ENCODE measurements around the gene YARS2.

Gene YARS2

DNA sequence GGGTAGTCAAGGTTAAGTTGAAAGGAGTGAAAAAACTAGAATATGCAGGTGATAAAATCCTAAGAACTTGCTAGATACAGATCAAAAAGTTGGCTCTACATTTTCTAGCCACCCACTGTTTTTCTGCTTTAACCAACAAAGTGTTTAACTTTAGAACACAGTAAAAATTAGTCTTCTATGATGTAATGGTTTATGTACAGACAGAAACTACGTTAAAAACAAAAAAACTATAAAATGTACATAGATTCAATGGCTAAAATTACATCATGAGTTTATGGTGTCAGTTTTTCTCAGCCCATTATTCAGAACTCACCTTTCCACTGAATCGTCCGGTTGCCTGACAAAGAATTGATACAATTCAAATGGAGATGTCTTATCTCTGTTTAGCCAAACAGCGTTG, 2.1 kb downstream of the YARS2 start:
- no peaks in the 10 kb centered on the region for H3K27me3 Mint-ChIP-seq (ENCODE audit: low read depth, poor library complexity)
- H3K9me3 Mint-ChIP-seq = no peaks in the 10 kb centered on the region
- peaks cover 44% of the 10 kb centered on the region for H3K36me3 Mint-ChIP-seq (ENCODE audit: low read depth)

GRCh38 chr12:32743264-32743663, 12.4 kb downstream of the YARS2 start:
- Mint-ChIP-seq H3K36me3 (ENCODE audit: low read depth) (peaks cover 80% of the 10 kb centered on the region), H3K27ac (no peak overlapping the region), H3K27me3 (ENCODE audit: low read depth, poor library complexity) (no peaks in the 10 kb centered on the region), H3K9me3 (no peaks in the 10 kb centered on the region), H3K4me1 (no peaks in the 10 kb centered on the region), H3K4me3 (no peak overlapping the region)
- no peak for TF ChIP-seq CTCF (IDR thresholded peaks at IDR 0.05)
- no peak for DNase-seq

More for the DNA sequence above, 2.1 kb downstream of the YARS2 start:
- Mint-ChIP-seq H3K4me3 (peak overlapping the region; percentile 93), H3K4me1 (peaks cover 36% of the 10 kb centered on the region), H3K27ac (peak overlapping the region; percentile 83)
- DNase-seq = no peak
- TF ChIP-seq CTCF (IDR thresholded peaks at IDR 0.05) = no peak

GRCh38 chr12:32742133-32742532, 13.6 kb downstream of the YARS2 start:
- H3K27me3 Mint-ChIP-seq (ENCODE audit: low read depth, poor library complexity) = no peaks in the 10 kb centered on the region
- H3K9me3 Mint-ChIP-seq = no peaks in the 10 kb centered on the region
- peaks cover 79% of the 10 kb centered on the region for H3K36me3 Mint-ChIP-seq (ENCODE audit: low read depth)
- H3K27ac Mint-ChIP-seq = no peak overlapping the region
- H3K4me1 Mint-ChIP-seq = no peaks in the 10 kb centered on the region
- DNase-seq = no peak
- no peak for TF ChIP-seq CTCF (IDR thresholded peaks at IDR 0.05)
- no peak overlapping the region for H3K4me3 Mint-ChIP-seq

GRCh38 chr12:32739279-32739678, 16.4 kb downstream of the YARS2 start:
- Mint-ChIP-seq H3K9me3 (no peaks in the 10 kb centered on the region), H3K4me3 (no peak overlapping the region), H3K4me1 (no peaks in the 10 kb centered on the region), H3K27me3 (ENCODE audit: low read depth, poor library complexity) (no peaks in the 10 kb centered on the region), H3K27ac (no peak overlapping the region), H3K36me3 (ENCODE audit: low read depth) (peaks cover 75% of the 10 kb centered on the region)
- no peak for DNase-seq
- no peak for TF ChIP-seq CTCF (IDR thresholded peaks at IDR 0.05)

DNA sequence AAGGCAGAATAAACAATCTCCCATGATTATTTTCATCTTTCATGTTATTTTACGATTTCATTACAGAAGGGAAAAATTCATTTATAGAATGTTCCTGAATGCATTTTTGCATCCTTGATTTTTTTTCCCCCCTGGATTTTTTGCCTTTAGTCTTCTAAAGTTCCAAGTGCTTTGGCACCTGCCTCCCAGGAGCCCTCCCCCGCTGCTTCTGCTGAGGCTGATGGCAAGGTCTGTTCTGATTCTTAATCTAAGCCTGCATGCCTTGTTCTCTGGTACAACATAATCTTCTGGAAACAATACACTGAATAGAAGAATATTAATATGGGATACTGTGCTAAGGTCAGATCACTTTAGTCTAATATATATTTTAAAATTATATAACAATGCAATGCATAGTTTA, 18.0 kb downstream of the YARS2 start:
- Mint-ChIP-seq H3K4me3 (no peak overlapping the region), H3K27ac (no peak overlapping the region), H3K9me3 (no peaks in the 10 kb centered on the region), H3K36me3 (ENCODE audit: low read depth) (peaks cover 69% of the 10 kb centered on the region), H3K27me3 (ENCODE audit: low read depth, poor library complexity) (no peaks in the 10 kb centered on the region), H3K4me1 (no peaks in the 10 kb centered on the region)
- TF ChIP-seq CTCF (IDR thresholded peaks at IDR 0.05) = no peak
- no peak for DNase-seq

GRCh38 chr12:32736445-32736844, 19.3 kb downstream of the YARS2 start:
- Mint-ChIP-seq H3K27me3 (ENCODE audit: low read depth, poor library complexity) (no peaks in the 10 kb centered on the region), H3K27ac (peak overlapping the region; percentile 34), H3K4me3 (no peak overlapping the region), H3K36me3 (ENCODE audit: low read depth) (peaks cover 67% of the 10 kb centered on the region), H3K4me1 (no peaks in the 10 kb centered on the region), H3K9me3 (no peaks in the 10 kb centered on the region)
- no peak for DNase-seq
- TF ChIP-seq CTCF (IDR thresholded peaks at IDR 0.05) = no peak
